Measurements from ENCODE around the gene TTLL3. TPM values are rescaled to one million over a fixed set of nuclear protein-coding genes. Genes with fewer than 3 reads are reported as not detected.
"Not testable (repeated sequence)": the region's sequence is repeated elsewhere in the genome, so short reads cannot be mapped to it uniquely, and the experiment has no call there.

The TTLL3 gene
- polyA plus RNA-seq, 1 donor = 35.6 TPM

- no peak for DNase-seq (ENCODE audit: low read depth)
Observed at GRCh38 chr3:9837701-9838582, 27.9 kb downstream of the TTLL3 start.

GRCh38 chr3:9838856-9839255 lies 28.8 kb downstream of the TTLL3 start:
- DNase-seq (ENCODE audit: low read depth) = no peak

GRCh38 chr3:9841015-9841414 lies 31.0 kb downstream of the TTLL3 start:
- DNase-seq (ENCODE audit: low read depth) = no peak

- peak; percentile 89 for DNase-seq (ENCODE audit: low read depth)
Observed at GRCh38 chr3:9843715-9844438, 33.8 kb downstream of the TTLL3 start, which contains the start of gene RPUSD3. TSS of gene RPUSD3 (minus strand) at chr3:9844008. CDS start at chr3:9843990, 18 bp downstream.

GRCh38 chr3:9846231-9846630 lies 36.2 kb downstream of the TTLL3 start:
- no peak for DNase-seq (ENCODE audit: low read depth)

- no peak for DNase-seq (ENCODE audit: low read depth)
Observed at GRCh38 chr3:9846931-9847488, 36.9 kb downstream of the TTLL3 start.

GRCh38 chr3:9847870-9848269 lies 37.8 kb downstream of the TTLL3 start:
- DNase-seq (ENCODE audit: low read depth) = not testable (repeated sequence)

GRCh38 chr3:9848860-9849259 lies 38.8 kb downstream of the TTLL3 start:
- DNase-seq (ENCODE audit: low read depth) = not testable (repeated sequence)

- DNase-seq (ENCODE audit: low read depth) = not testable (repeated sequence)
Observed at GRCh38 chr3:9851383-9851782, 41.3 kb downstream of the TTLL3 start.

GRCh38 chr3:9851926-9852325 lies 41.9 kb downstream of the TTLL3 start:
- not testable (repeated sequence) for DNase-seq (ENCODE audit: low read depth)

GRCh38 chr3:9852528-9852927 lies 42.5 kb downstream of the TTLL3 start:
- DNase-seq (ENCODE audit: low read depth) = no peak

GRCh38 chr3:9854291-9854940 lies 44.4 kb downstream of the TTLL3 start:
- not testable (repeated sequence) for DNase-seq (ENCODE audit: low read depth)

- no peak for DNase-seq (ENCODE audit: low read depth)
Observed at GRCh38 chr3:9855594-9855993, 45.5 kb downstream of the TTLL3 start.

GRCh38 chr3:9859530-9860025 lies 49.5 kb downstream of the TTLL3 start:
- no peak for DNase-seq (ENCODE audit: low read depth)

- no peak for DNase-seq (ENCODE audit: low read depth)
Observed at GRCh38 chr3:9861201-9861600, 51.1 kb downstream of the TTLL3 start.

- DNase-seq (ENCODE audit: low read depth) = no peak
Observed at GRCh38 chr3:9861626-9862130, 51.6 kb downstream of the TTLL3 start.

- DNase-seq (ENCODE audit: low read depth) = no peak
Observed at GRCh38 chr3:9862391-9863057, 52.5 kb downstream of the TTLL3 start.

- no peak for DNase-seq (ENCODE audit: low read depth)
Observed at GRCh38 chr3:9863058-9863772, 53.2 kb downstream of the TTLL3 start.

- DNase-seq (ENCODE audit: low read depth) = peak; percentile 62
Observed at GRCh38 chr3:9864200-9864927, 54.3 kb downstream of the TTLL3 start.

Measured in forelimb muscle (tissue), 1 donor.